ENCODE measurements around the gene LY6G6C. TPM values are rescaled to one million over a fixed set of nuclear protein-coding genes. Genes with fewer than 3 reads are reported as not detected.

LY6G6C gene
- total RNA-seq, 1 donor from 2014 or later, result not detected

GRCh38 chr6:31705931-31706330 lies 15.6 kb downstream of the LY6G6C start:
- Histone ChIP-seq H3K4me3 (no peak overlapping the region), H3K9me3 (no peaks in the 10 kb centered on the region), H3K27me3 (no peaks in the 10 kb centered on the region), H3K4me1 (peaks cover 11 to 18% of the 10 kb centered on the region in 2 donors), H3K27ac (no peak overlapping the region), H3K36me3 (no peaks in the 10 kb centered on the region)
- TF ChIP-seq CTCF (IDR thresholded peaks at IDR 0.05), result no peak
- intact Hi-C loops (cut with DNase I), result no loop called here
- no peak for DNase-seq (ENCODE audit: low spot score in 2 of 2)

- intact Hi-C loops (cut with DNase I), result loop anchor here (1.0 to 2.0 kb wide), 4 partner anchors 26 to 160 kb away; partner anchors contain the start of genes CLIC1, CSNK2B, DDAH2 and NEU1
- H3K4me3 ChIP-seq, result peak within 1 kb of the TSS; percentile 72 to 78
- peaks cover 13 to 21% of the 10 kb centered on the region in 2 donors for H3K4me1 ChIP-seq
- H3K9me3 ChIP-seq, result no peaks in the 10 kb centered on the region
- H3K27me3 ChIP-seq, result no peaks in the 10 kb centered on the region
- no peak for TF ChIP-seq CTCF (IDR thresholded peaks at IDR 0.05)
- H3K27ac ChIP-seq, result peak within 1 kb of the TSS; percentile 92 to 97
- peak; percentile 97 to 100 for DNase-seq (ENCODE audit: low spot score in 2 of 2)
- H3K36me3 ChIP-seq, result peaks cover 12 to 20% of the 10 kb centered on the region in 2 donors
Observed at GRCh38 chr6:31702819-31703716, 18.5 kb downstream of the LY6G6C start, which contains the start of gene ABHD16A. Gene ABHD16A (minus strand): TSS chr6:31703324. CDS start chr6:31703281, 43 bp downstream.

GRCh38 chr6:31702405-31702818 lies 19.1 kb downstream of the LY6G6C start:
- no peak for DNase-seq (ENCODE audit: low spot score in 2 of 2)
- H3K36me3 ChIP-seq, result peaks cover 12 to 20% of the 10 kb centered on the region in 2 donors
- TF ChIP-seq CTCF (IDR thresholded peaks at IDR 0.05), result no peak
- H3K9me3 ChIP-seq, result no peaks in the 10 kb centered on the region
- peaks cover 13 to 21% of the 10 kb centered on the region in 2 donors for H3K4me1 ChIP-seq
- peak overlapping the region; percentile 92 to 97 for H3K27ac ChIP-seq
- peak overlapping the region; percentile 72 to 78 for H3K4me3 ChIP-seq
- intact Hi-C loops (cut with DNase I), result loop anchor here (2.0 kb wide), 2 partner anchors 34 to 160 kb away; partner anchors contain the start of genes CLIC1 and NEU1
- no peaks in the 10 kb centered on the region for H3K27me3 ChIP-seq

- no peaks in the 10 kb centered on the region for H3K9me3 ChIP-seq
- intact Hi-C loops (cut with DNase I), result loop anchor here (2.0 kb wide), 2 partner anchors 35 to 161 kb away; partner anchors contain the start of genes CLIC1 and NEU1
- H3K4me3 ChIP-seq, result peak overlapping the region; percentile 72 to 78
- peaks cover 15 to 23% of the 10 kb centered on the region in 2 donors for H3K36me3 ChIP-seq
- H3K27me3 ChIP-seq, result no peaks in the 10 kb centered on the region
- DNase-seq (ENCODE audit: low spot score in 2 of 2), result no peak
- peaks cover 13 to 21% of the 10 kb centered on the region in 2 donors for H3K4me1 ChIP-seq
- no peak for TF ChIP-seq CTCF (IDR thresholded peaks at IDR 0.05)
- peak overlapping the region in 1 of 2 donors; percentile 92 for H3K27ac ChIP-seq
Observed at GRCh38 chr6:31701666-31702404, 19.7 kb downstream of the LY6G6C start.

GRCh38 chr6:31700740-31701401 lies 20.7 kb downstream of the LY6G6C start:
- Histone ChIP-seq H3K4me1 (peaks cover 13 to 21% of the 10 kb centered on the region in 2 donors), H3K27me3 (no peaks in the 10 kb centered on the region), H3K27ac (no peak overlapping the region), H3K36me3 (peaks cover 25 to 32% of the 10 kb centered on the region in 2 donors), H3K4me3 (no peak overlapping the region), H3K9me3 (no peaks in the 10 kb centered on the region)
- no peak for TF ChIP-seq CTCF (IDR thresholded peaks at IDR 0.05)
- intact Hi-C loops (cut with DNase I), result no loop called here
- no peak for DNase-seq (ENCODE audit: low spot score in 2 of 2)
